ENCODE data around the gene NMT1. TPM values are rescaled to one million over a fixed set of nuclear protein-coding genes. Genes with fewer than 3 reads are reported as not detected.

The NMT1 gene
- total and polyA plus RNA-seq, 2 experiments from 2014 or later, result 95.6 to 298 TPM

- Mint-ChIP-seq H3K27ac (no peak overlapping the region), H3K4me1 (peaks cover 6% of the 10 kb centered on the region; the same call in 2 of the 3 replicates), H3K27me3 (ENCODE audit: insufficient read depth, low read depth, poor library complexity) (peaks cover 5% of the 10 kb centered on the region), H3K36me3 (ENCODE audit: low read depth) (peaks cover 21% of the 10 kb centered on the region), H3K4me3 (peak overlapping the region; percentile 25; the same call in 1 of the 3 replicates), H3K9me3 (no peaks in the 10 kb centered on the region)
- Histone ChIP-seq H3K27me3 (ENCODE audit: insufficient read depth) (no peaks in the 10 kb centered on the region), H3K36me3 (ENCODE audit: insufficient read depth) (peaks cover 4% of the 10 kb centered on the region; the same call in 1 of the 2 replicates), H3K4me1 (ENCODE audit: insufficient read depth) (peaks cover 9% of the 10 kb centered on the region), H3K79me2 (replicated peaks; ENCODE audit: insufficient read depth) (peaks cover 79% of the 10 kb centered on the region), H3K9me2 (ENCODE audit: insufficient read depth) (no peaks in the 10 kb centered on the region), H4K20me1 (replicated peaks; ENCODE audit: insufficient read depth) (peaks cover 17% of the 10 kb centered on the region), H3K4me3 (no peak overlapping the region), H3F3A (replicated peaks; ENCODE audit: low read depth) (peaks cover 12% of the 10 kb centered on the region; the same call in 1 of the 2 replicates), H2AFZ (no peak overlapping the region), H3K4me2 (no peak overlapping the region), H3K27ac (ENCODE audit: low read depth) (no peak overlapping the region)
- ATAC-seq (no peak), DNase-seq (ENCODE audit: low spot score) (no peak)
- TF ChIP-seq CTCF (conservative IDR thresholded peaks at IDR 0.05; ENCODE audit: low read depth in 2 of 2), result no peak
- no peak for TF ChIP-seq STAT1 (IDR thresholded peaks at IDR 0.05; ENCODE audit: unreplicated experiment)
- TF ChIP-seq JUNB (IDR thresholded peaks at IDR 0.05; ENCODE audit: unreplicated experiment), result no peak
- no peak for TF ChIP-seq REST (IDR thresholded peaks at IDR 0.05; ENCODE audit: unreplicated experiment)
- TF ChIP-seq ZNF331 (CRISPR knock-in tag; IDR thresholded peaks at IDR 0.05; ENCODE audit: low read depth), result no peak
- TF ChIP-seq ZNF462 (CRISPR knock-in tag; IDR thresholded peaks at IDR 0.05), result no peak
- no peak for TF ChIP-seq ETS1 (IDR thresholded peaks at IDR 0.05)
- TF ChIP-seq POLR2AphosphoS5 (IDR thresholded peaks at IDR 0.05; ENCODE audit: low read depth), result no peak
- no peak for TF ChIP-seq NANOG (IDR thresholded peaks at IDR 0.05; ENCODE audit: borderline replicate concordance)
- TF ChIP-seq ZNF114 (CRISPR knock-in tag; IDR thresholded peaks at IDR 0.05), result no peak
- TF ChIP-seq EZH2phosphoT487 (IDR thresholded peaks at IDR 0.05; ENCODE audit: unreplicated experiment), result no peak
- no peak for TF ChIP-seq CREB1 (CRISPR knock-in tag; IDR thresholded peaks at IDR 0.05; ENCODE audit: low read depth)
- no peak for TF ChIP-seq EZH2 (IDR thresholded peaks at IDR 0.05; ENCODE audit: low read depth, unreplicated experiment)
Observed at GRCh38 chr17:45063198-45063597, 2.1 kb downstream of the NMT1 start.
